ENCODE measurements around the gene PUS3.

PUS3 gene

DNA sequence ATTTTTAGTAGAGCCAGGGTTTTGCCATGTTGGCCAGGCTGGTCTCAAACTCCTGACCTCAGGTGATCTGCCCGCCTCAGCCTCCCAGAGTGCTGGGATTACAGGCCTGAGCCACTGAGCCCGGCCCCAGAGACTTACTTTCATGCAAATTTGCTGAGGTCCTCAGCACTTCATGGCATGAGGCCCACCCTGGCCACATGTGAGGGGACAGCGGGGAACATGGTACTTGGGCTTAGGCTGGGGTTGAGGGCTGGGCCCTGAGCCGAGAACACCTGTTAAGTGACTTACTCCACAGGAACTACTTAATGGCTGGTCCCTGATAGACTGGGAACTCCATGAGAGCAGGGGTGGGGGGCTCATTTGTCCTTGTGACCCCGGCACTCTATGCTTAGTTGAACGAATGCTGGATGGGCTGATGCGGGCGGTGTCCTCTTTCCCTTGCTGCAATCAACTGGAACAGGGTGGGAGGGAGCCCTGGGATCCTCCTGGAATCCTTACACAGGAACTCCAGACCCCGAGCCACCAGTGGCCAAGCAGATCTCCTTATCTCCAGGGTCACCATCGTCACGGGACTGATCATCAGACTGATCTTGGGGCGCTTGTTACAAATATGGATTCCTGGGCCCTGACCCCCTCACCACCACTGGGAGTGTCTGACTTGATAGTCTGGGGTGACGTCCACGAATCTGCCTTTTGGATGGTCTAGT, 43.9 kb upstream of the PUS3 start:
- no peak for DNase-seq (ENCODE audit: low spot score)
- H3K9me3 ChIP-seq (ENCODE audit: severe bottlenecking) = no peaks in the 10 kb centered on the region
- no peaks in the 10 kb centered on the region for H3K27me3 ChIP-seq (ENCODE audit: insufficient read depth, poor library complexity, severe bottlenecking)
- TF ChIP-seq, protein P1, sequence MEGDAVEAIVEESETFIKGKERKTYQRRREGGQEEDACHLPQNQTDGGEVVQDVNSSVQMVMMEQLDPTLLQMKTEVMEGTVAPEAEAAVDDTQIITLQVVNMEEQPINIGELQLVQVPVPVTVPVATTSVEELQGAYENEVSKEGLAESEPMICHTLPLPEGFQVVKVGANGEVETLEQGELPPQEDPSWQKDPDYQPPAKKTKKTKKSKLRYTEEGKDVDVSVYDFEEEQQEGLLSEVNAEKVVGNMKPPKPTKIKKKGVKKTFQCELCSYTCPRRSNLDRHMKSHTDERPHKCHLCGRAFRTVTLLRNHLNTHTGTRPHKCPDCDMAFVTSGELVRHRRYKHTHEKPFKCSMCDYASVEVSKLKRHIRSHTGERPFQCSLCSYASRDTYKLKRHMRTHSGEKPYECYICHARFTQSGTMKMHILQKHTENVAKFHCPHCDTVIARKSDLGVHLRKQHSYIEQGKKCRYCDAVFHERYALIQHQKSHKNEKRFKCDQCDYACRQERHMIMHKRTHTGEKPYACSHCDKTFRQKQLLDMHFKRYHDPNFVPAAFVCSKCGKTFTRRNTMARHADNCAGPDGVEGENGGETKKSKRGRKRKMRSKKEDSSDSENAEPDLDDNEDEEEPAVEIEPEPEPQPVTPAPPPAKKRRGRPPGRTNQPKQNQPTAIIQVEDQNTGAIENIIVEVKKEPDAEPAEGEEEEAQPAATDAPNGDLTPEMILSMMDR (IDR thresholded peaks at IDR 0.05; ENCODE audit: poor library complexity, severe bottlenecking) = no peak
- H3K4me3 ChIP-seq (ENCODE audit: severe bottlenecking) = no peak overlapping the region
- H3K36me3 ChIP-seq (ENCODE audit: low read depth) = no peaks in the 10 kb centered on the region
- no peak overlapping the region for H3K27ac ChIP-seq (ENCODE audit: poor library complexity, severe bottlenecking)
- no peaks in the 10 kb centered on the region for H3K4me1 ChIP-seq (ENCODE audit: insufficient read depth, poor library complexity, severe bottlenecking)
- no peak for ATAC-seq (ENCODE audit: low read depth)

DNA sequence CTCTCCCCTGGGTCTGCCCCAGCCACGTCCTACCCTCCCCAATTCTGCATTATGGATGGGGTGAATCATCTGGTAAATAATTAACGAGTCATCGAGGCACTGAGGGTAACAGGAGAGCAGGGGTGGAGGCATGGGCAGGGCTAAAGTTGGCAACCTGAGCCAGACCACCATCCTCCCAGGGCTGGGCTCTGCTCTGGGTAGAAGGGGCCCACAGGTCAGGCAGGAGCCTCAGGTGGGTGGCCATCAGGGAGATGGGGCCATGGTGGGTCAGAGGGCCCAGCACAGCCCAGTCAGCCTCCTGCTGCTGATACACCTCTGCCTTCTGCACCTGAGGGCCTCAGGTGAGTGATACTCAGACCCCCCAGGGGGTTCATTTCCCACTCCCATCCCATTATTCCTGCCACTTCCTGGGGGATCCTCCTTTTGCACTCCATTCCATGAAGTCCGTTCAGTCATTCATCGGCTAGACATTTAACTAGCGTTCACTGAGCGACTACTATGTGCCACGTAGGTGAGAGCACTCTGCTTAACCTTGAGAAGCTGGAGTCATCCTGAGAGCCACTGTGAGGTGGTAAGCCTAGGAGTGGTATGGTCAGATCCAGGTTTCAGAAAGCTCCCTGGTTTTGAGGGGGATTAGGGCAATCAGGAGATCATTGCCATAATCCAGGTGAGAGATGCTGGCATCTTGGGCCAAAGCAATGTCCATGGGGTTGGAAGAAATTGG, 43.0 kb upstream of the PUS3 start, which contains the start of gene VSIG10L2:
TSS of gene VSIG10L2 (plus strand) at position 248 of the 724 bp plus-strand sequence. CDS start at position 260, 12 bp downstream.
- Histone ChIP-seq H3K9me3 (ENCODE audit: severe bottlenecking) (no peaks in the 10 kb centered on the region), H3K4me3 (ENCODE audit: severe bottlenecking) (no peak within 1 kb of the TSS), H3K4me1 (ENCODE audit: insufficient read depth, poor library complexity, severe bottlenecking) (no peaks in the 10 kb centered on the region), H3K36me3 (ENCODE audit: low read depth) (no peaks in the 10 kb centered on the region), H3K27ac (ENCODE audit: poor library complexity, severe bottlenecking) (no peak within 1 kb of the TSS), H3K27me3 (ENCODE audit: insufficient read depth, poor library complexity, severe bottlenecking) (no peaks in the 10 kb centered on the region)
- DNase-seq (ENCODE audit: low spot score) = no peak
- TF ChIP-seq, protein P1 (IDR thresholded peaks at IDR 0.05; ENCODE audit: poor library complexity, severe bottlenecking) = no peak
- ATAC-seq (ENCODE audit: low read depth) = no peak

DNA sequence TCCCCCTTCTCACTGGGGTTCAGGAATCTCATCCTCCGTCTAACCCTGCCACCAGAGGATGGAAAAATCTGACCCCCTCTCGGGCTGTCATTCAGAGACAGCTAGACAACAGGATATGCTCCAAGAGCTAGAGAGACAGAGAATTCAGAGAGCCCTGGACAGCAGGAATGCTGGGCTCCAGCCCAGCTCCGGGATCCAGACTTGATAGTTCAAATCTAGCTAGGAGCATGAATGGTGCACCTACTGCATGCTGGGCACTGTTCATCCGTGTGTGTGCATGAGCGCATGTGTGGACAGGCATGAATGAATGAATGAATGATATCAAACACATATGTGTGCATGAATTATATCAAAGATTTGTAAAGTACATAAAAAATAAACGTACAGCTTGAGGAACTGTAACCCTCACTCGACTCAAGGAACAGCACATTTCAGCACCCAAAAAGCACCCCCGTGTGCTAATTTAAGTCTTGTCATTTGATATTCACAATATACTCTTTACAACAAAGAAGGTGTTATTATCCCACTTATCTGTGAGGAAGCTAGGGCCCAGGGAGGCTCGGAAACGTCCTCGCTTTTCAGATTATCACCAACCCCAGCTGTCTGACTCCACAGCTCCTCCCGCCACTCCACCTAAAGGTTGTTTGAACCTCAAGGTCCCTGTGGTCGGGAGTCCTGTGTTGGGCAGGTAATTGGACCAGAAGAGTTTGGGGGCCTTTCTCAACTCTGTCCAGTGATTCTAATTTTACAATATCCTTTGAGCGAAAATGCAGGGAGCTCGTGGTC, 42.2 kb upstream of the PUS3 start:
- ATAC-seq (ENCODE audit: low read depth) (no peak), DNase-seq (ENCODE audit: low spot score) (no peak)
- H3K27ac ChIP-seq (ENCODE audit: poor library complexity, severe bottlenecking) = no peak overlapping the region
- H3K4me3 ChIP-seq (ENCODE audit: severe bottlenecking) = no peak overlapping the region
- no peaks in the 10 kb centered on the region for H3K9me3 ChIP-seq (ENCODE audit: severe bottlenecking)
- H3K4me1 ChIP-seq (ENCODE audit: insufficient read depth, poor library complexity, severe bottlenecking) = no peaks in the 10 kb centered on the region
- H3K36me3 ChIP-seq (ENCODE audit: low read depth) = no peaks in the 10 kb centered on the region
- TF ChIP-seq, protein P1 (IDR thresholded peaks at IDR 0.05; ENCODE audit: poor library complexity, severe bottlenecking) = no peak
- no peaks in the 10 kb centered on the region for H3K27me3 ChIP-seq (ENCODE audit: insufficient read depth, poor library complexity, severe bottlenecking)

DNA sequence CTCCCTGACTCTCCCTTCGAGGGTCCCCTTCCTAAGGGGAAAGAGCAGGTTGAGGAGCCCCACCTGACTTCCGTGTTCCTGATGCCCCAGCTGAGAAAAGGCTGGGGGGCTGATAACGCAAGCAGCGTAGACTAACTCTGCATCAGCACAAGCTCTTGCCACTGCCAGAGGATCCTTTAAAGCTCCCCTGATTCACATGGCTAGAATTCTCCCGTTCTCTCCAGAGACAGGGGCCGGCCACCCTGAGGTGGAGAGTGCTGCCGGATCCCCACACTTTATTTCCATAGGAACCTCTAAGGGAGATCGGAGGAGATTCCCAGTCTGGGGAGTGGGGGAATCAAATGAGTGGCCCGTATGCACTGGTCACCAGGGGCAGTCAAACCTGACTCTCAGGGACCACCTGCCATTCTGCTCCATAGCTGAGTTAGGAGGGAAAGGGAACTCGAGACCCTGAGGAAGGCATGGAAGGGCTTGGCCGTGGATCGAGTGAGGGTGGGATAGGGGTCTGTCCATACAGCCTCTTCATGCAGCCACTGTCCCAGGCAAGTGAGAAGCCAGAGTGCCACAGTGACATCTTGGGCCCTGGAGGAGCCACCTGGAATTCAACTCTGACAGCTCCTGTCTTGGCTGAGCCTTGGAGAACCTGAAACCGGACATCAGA, 41.5 kb upstream of the PUS3 start:
- Histone ChIP-seq H3K4me1 (ENCODE audit: insufficient read depth, poor library complexity, severe bottlenecking) (no peaks in the 10 kb centered on the region), H3K9me3 (ENCODE audit: severe bottlenecking) (no peaks in the 10 kb centered on the region), H3K27me3 (ENCODE audit: insufficient read depth, poor library complexity, severe bottlenecking) (no peaks in the 10 kb centered on the region), H3K27ac (ENCODE audit: poor library complexity, severe bottlenecking) (no peak overlapping the region), H3K4me3 (ENCODE audit: severe bottlenecking) (no peak overlapping the region), H3K36me3 (ENCODE audit: low read depth) (no peaks in the 10 kb centered on the region)
- DNase-seq (ENCODE audit: low spot score) (no peak), ATAC-seq (ENCODE audit: low read depth) (no peak)
- TF ChIP-seq, protein P1 (IDR thresholded peaks at IDR 0.05; ENCODE audit: poor library complexity, severe bottlenecking) = no peak

Data from RWPE2 (cell line).